ENCODE data around the gene ALKBH5. TPM values are rescaled to one million over a fixed set of nuclear protein-coding genes. Genes with fewer than 3 reads are reported as not detected.

The ALKBH5 gene
- total RNA-seq, 1 experiment from 2014 or later = 119 TPM

GRCh38 chr17:18231164-18231563, 47.5 kb downstream of the ALKBH5 start:
- BruUV-seq (replicated peaks) = no TSS peak
- H3K27ac ChIP-seq (ENCODE audit: low read depth, low read length, poor library complexity, severe bottlenecking) = no peak overlapping the region

GRCh38 chr17:18233803-18234518, 50.3 kb downstream of the ALKBH5 start:
- CTCF ChIA-PET = no interaction called here

More at GRCh38 chr17:18231164-18231563, 47.5 kb downstream of the ALKBH5 start:
- Histone ChIP-seq H3K27me3 (replicated peaks; ENCODE audit: insufficient read depth, low read depth, low read length, poor library complexity) (no peaks in the 10 kb centered on the region), H3K9me3 (ENCODE audit: low read depth, low read length, poor library complexity, severe bottlenecking) (no peaks in the 10 kb centered on the region), H3K4me3 (ENCODE audit: low read depth, low read length, poor library complexity, severe bottlenecking) (no peak overlapping the region), H3K36me3 (ENCODE audit: insufficient read depth, low read length, poor library complexity, severe bottlenecking) (peaks cover 12% of the 10 kb centered on the region), H3K4me1 (ENCODE audit: insufficient read depth, low read length, poor library complexity, severe bottlenecking) (peaks cover 5% of the 10 kb centered on the region)
- TF ChIP-seq CTCF (conservative IDR thresholded peaks at IDR 0.05; ENCODE audit: low read depth, low read length) (no peak), EZH2 (IDR thresholded peaks at IDR 0.05; ENCODE audit: borderline replicate concordance, low read depth, low read length, poor library complexity, severe bottlenecking) (no peak)
- ChIA-PET CTCF (no interaction called here), POLR2A (ENCODE audit: low non-redundant PET) (no interaction called here)
- intact Hi-C loops (cut with micrococcal nuclease; ENCODE audit: unreplicated experiment) = no loop called here
- DNase-seq (ENCODE audit: low spot score) = no peak

GRCh38 chr17:18234853-18235380, 51.3 kb downstream of the ALKBH5 start:
- POLR2A ChIA-PET (ENCODE audit: low non-redundant PET) = no interaction called here

More at GRCh38 chr17:18233803-18234518, 50.3 kb downstream of the ALKBH5 start:
- Histone ChIP-seq H3K27me3 (replicated peaks; ENCODE audit: insufficient read depth, low read depth, low read length, poor library complexity) (no peaks in the 10 kb centered on the region), H3K36me3 (ENCODE audit: insufficient read depth, low read length, poor library complexity, severe bottlenecking) (peaks cover 12% of the 10 kb centered on the region), H3K4me1 (ENCODE audit: insufficient read depth, low read length, poor library complexity, severe bottlenecking) (no peaks in the 10 kb centered on the region), H3K27ac (ENCODE audit: low read depth, low read length, poor library complexity, severe bottlenecking) (no peak overlapping the region), H3K9me3 (ENCODE audit: low read depth, low read length, poor library complexity, severe bottlenecking) (no peaks in the 10 kb centered on the region), H3K4me3 (ENCODE audit: low read depth, low read length, poor library complexity, severe bottlenecking) (no peak overlapping the region)
- DNase-seq (ENCODE audit: low spot score) = no peak
- TF ChIP-seq CTCF (conservative IDR thresholded peaks at IDR 0.05; ENCODE audit: low read depth, low read length) = no peak
- TF ChIP-seq EZH2 (IDR thresholded peaks at IDR 0.05; ENCODE audit: borderline replicate concordance, low read depth, low read length, poor library complexity, severe bottlenecking) = no peak
- intact Hi-C loops (cut with micrococcal nuclease; ENCODE audit: unreplicated experiment) = no loop called here
- POLR2A ChIA-PET (ENCODE audit: low non-redundant PET) = no interaction called here
- no TSS peak for BruUV-seq (replicated peaks)

More at GRCh38 chr17:18234853-18235380, 51.3 kb downstream of the ALKBH5 start:
- Histone ChIP-seq H3K9me3 (ENCODE audit: low read depth, low read length, poor library complexity, severe bottlenecking) (no peaks in the 10 kb centered on the region), H3K4me3 (ENCODE audit: low read depth, low read length, poor library complexity, severe bottlenecking) (no peak overlapping the region), H3K36me3 (ENCODE audit: insufficient read depth, low read length, poor library complexity, severe bottlenecking) (peaks cover 12% of the 10 kb centered on the region), H3K4me1 (ENCODE audit: insufficient read depth, low read length, poor library complexity, severe bottlenecking) (no peaks in the 10 kb centered on the region), H3K27me3 (replicated peaks; ENCODE audit: insufficient read depth, low read depth, low read length, poor library complexity) (no peaks in the 10 kb centered on the region), H3K27ac (ENCODE audit: low read depth, low read length, poor library complexity, severe bottlenecking) (no peak overlapping the region)
- no TSS peak for BruUV-seq (replicated peaks)
- intact Hi-C loops (cut with micrococcal nuclease; ENCODE audit: unreplicated experiment) = no loop called here
- CTCF ChIA-PET = no interaction called here
- DNase-seq (ENCODE audit: low spot score) = no peak
- TF ChIP-seq CTCF (conservative IDR thresholded peaks at IDR 0.05; ENCODE audit: low read depth, low read length) = no peak
- no peak for TF ChIP-seq EZH2 (IDR thresholded peaks at IDR 0.05; ENCODE audit: borderline replicate concordance, low read depth, low read length, poor library complexity, severe bottlenecking)

Measured in A673 (cell line).